Gastrocnemius medialis (tissue), 4 donors: ENCODE measurements around the gene DAPK1.

Experiments used
- CTCF ChIP-seq, 5 experiments: fragments of 450-650 bp in 3 of 5; fragments of 200-600 bp in 2 of 5; sonication (generic) in 2 of 5; IDR thresholded peaks in 4 of 5; conservative IDR thresholded peaks in 1 of 5; 1 replicate in 4 of 5; 2 replicates in 1 of 5; pipeline ENCODE4 v1.5.1; 2016 to 2019; ENCODE audit warnings: antibody characterized with exemption in 5 of 5, mild to moderate bottlenecking in 3 of 5, moderate library complexity in 3 of 5
- POLR2A ChIP-seq, 2 donors: fragments of 450-650 bp; IDR thresholded peaks; one replicate each; pipeline ENCODE4 v1.6.1; 2017; ENCODE audit warnings: antibody characterized with exemption in 2 of 2, mild to moderate bottlenecking in 2 of 2, moderate library complexity in 2 of 2

DNA sequence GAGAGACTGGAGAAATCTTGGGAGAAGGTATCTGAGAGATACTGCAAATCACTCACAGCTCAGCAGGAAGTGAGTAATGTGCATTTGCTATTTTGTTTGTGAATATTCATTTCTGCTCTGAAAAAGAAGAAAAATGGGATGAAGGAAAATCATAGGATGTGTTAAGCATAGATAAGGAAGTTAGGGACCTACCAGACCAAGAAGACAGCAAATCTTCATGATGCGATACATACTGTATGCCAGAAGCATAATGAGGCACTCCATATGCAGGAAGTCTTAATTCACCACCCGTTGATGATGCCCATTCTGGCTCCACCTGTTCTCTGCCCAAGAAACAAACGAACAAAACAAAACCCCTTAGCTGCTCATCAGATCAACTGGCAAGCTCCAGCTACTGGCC lies 6.1 kb upstream of the DAPK1 start:
- TF ChIP-seq CTCF (IDR thresholded peaks at IDR 0.05 in 4 of 5, conservative IDR thresholded peaks at IDR 0.05 in 1 of 5) (no peak), POLR2A (IDR thresholded peaks at IDR 0.05) (no peak)
